HCT116 (cell line): ENCODE results near the gene ZBTB47. TPM values are rescaled to one million over a fixed set of nuclear protein-coding genes. Genes with fewer than 3 reads are reported as not detected.

Experiments used
- ATAC-seq: fragments of 200-7000 bp; cut with Tn5 transposase; 2 replicates; pipeline ENCODE4 v1.9.1; 2020; ENCODE audit warnings: mild to moderate bottlenecking, moderate library complexity
- BruUV-seq: library from RNA; stranded (reverse); fragments of 400-500 nt; replicated peaks from 2 replicates; lab custom pipeline; 2021; lab: Mats Ljungman, UMichigan
- CTCF ChIA-PET: fragments of 300-600 bp; sonication (Branson Sonifier 250); formaldehyde crosslinking; loops from one replicate; lab custom pipeline; 2021; ENCODE audit warnings: antibody characterized with exemption; lab: Charles Lee
- POLR2A ChIA-PET: fragments of 300-600, 350-600 bp; sonication (Branson Sonifier 250); formaldehyde crosslinking; loops from one replicate; lab custom pipeline; 2021; ENCODE audit warnings: antibody characterized with exemption; lab: Charles Lee
- RAD21 ChIA-PET, 2 experiments: fragments of 300-600 bp; sonication (Branson Sonifier 250); formaldehyde crosslinking; loops; one replicate each; lab custom pipeline; 2023; ENCODE audit warnings: low total read pairs in 2 of 2; ENCODE audit not compliant: uncharacterized antibody in 2 of 2, unreplicated experiment in 2 of 2, low non-redundant PET in 1 of 2; lab: Charles Lee
- DNase-seq: peaks from one replicate; pipeline ENCODE4 v3.0.0-alpha.2; 2010; ENCODE audit warnings: low read depth, low spot score
- H2AFZ ChIP-seq: fragments of 200-600 bp; shearing (Covaris generic), sonication (generic); 2 replicates; pipeline ENCODE4 v1.6.1; 2017; ENCODE audit warnings: low read depth, mixed run types, mixed read lengths, antibody characterized with exemption, low read length; ENCODE audit not compliant: poor library complexity, severe bottlenecking
- H3K27ac ChIP-seq: 2 replicates; pipeline ENCODE4 v1.5.1; 2012; ENCODE audit warnings: low read depth, low read length
- H3K27me3 ChIP-seq: fragments of 200-600 bp; sonication (generic); 2 replicates; pipeline ENCODE4 v1.6.1; 2016; ENCODE audit warnings: mixed run types, low read length, mixed read lengths; ENCODE audit not compliant: insufficient read depth
- H3K36me3 ChIP-seq, 2 experiments: fragments of 200-500 bp in 1 of 2; fragments of 200-600 bp in 1 of 2; sonication (Bioruptor generic) in 1 of 2; sonication (generic) in 1 of 2; 2 replicates each; pipeline versions ENCODE4 v1.5.1 to v1.6.1; 2014 to 2016; ENCODE audit warnings: low read length in 2 of 2, inconsistent platforms in 1 of 2, mixed read lengths in 1 of 2, mixed run types in 1 of 2; ENCODE audit not compliant: insufficient read depth in 2 of 2, control insufficient read depth in 1 of 2
- H3K4me1 ChIP-seq, 2 experiments: fragments of 200-600 bp in 1 of 2; sonication (generic) in 1 of 2; 2 replicates each; pipeline versions ENCODE4 v1.5.1 to v1.6.1; 2012 to 2017; ENCODE audit warnings: low read length in 2 of 2, inconsistent platforms in 1 of 2, mild to moderate bottlenecking in 1 of 2, mixed read lengths in 1 of 2, mixed run types in 1 of 2, moderate library complexity in 1 of 2; ENCODE audit not compliant: insufficient read depth in 2 of 2, control insufficient read depth in 1 of 2
- H3K4me2 ChIP-seq: fragments of 200-600 bp; sonication (generic); 2 replicates; pipeline ENCODE4 v1.6.1; 2017; ENCODE audit warnings: mixed run types, low read length, mixed read lengths
- H3K4me3 ChIP-seq, 2 experiments: fragments of 200-600 bp in 1 of 2; sonication (generic) in 1 of 2; replicated peaks in 1 of 2; 2 replicates each; pipeline ENCODE4 v1.5.1; 2011 to 2016; ENCODE audit warnings: low read length in 2 of 2, control low read depth in 1 of 2, low read depth in 1 of 2, mild to moderate bottlenecking in 1 of 2, mixed read lengths in 1 of 2, mixed run types in 1 of 2
- H3K79me2 ChIP-seq: fragments of 200-600 bp; sonication (generic); 2 replicates; pipeline ENCODE4 v1.6.1; 2017; ENCODE audit warnings: mild to moderate bottlenecking, mixed run types, low read length, moderate library complexity, mixed read lengths; ENCODE audit not compliant: insufficient read depth
- H3K9ac ChIP-seq: fragments of 200-600 bp; sonication (generic); 2 replicates; pipeline ENCODE4 v1.6.1; 2016; ENCODE audit warnings: low read length, mixed read lengths
- H3K9me2 ChIP-seq: fragments of 200-600 bp; sonication (generic), shearing (Covaris generic); 2 replicates; pipeline ENCODE4 v1.6.1; 2017; ENCODE audit warnings: mixed run types, mild to moderate bottlenecking, moderate library complexity; ENCODE audit not compliant: insufficient read depth
- H3K9me3 ChIP-seq, 2 experiments: fragments of 200-500 bp in 1 of 2; fragments of 200-600 bp in 1 of 2; sonication (Bioruptor generic) in 1 of 2; sonication (generic) in 1 of 2; 2 replicates each; pipeline ENCODE4 v1.6.1; 2014 to 2017; ENCODE audit warnings: low read length in 2 of 2, mixed read lengths in 2 of 2, inconsistent platforms in 1 of 2, low read depth in 1 of 2, mild to moderate bottlenecking in 1 of 2, mixed run types in 1 of 2, moderate library complexity in 1 of 2; ENCODE audit not compliant: control insufficient read depth in 1 of 2, insufficient read depth in 1 of 2
- H4K20me1 ChIP-seq: fragments of 200-600 bp; sonication (generic), shearing (Covaris generic); 2 replicates; pipeline ENCODE4 v1.6.1; 2017; ENCODE audit warnings: mixed run types, mild to moderate bottlenecking, moderate library complexity; ENCODE audit not compliant: insufficient read depth
- ATF3 ChIP-seq: IDR thresholded peaks from 2 replicates; pipeline ENCODE4 v1.6.1; 2012
- CEBPB ChIP-seq: IDR thresholded peaks from 2 replicates; pipeline ENCODE4 v1.6.1; 2012; ENCODE audit warnings: low read depth
- CTCF ChIP-seq, 3 experiments: fragments of 200-600 bp in 1 of 3; sonication (generic) in 1 of 3; IDR thresholded peaks in 2 of 3; conservative IDR thresholded peaks in 1 of 3; 2 replicates each; pipeline ENCODE4 v1.5.1; 2012 to 2017; ENCODE audit warnings: low read depth in 2 of 3, low read length in 2 of 3, antibody characterized with exemption in 1 of 3, borderline replicate concordance in 1 of 3, control low read depth in 1 of 3, mild to moderate bottlenecking in 1 of 3, mixed read lengths in 1 of 3, mixed run types in 1 of 3, moderate library complexity in 1 of 3; ENCODE audit not compliant: insufficient read depth in 1 of 3
- ELF1 ChIP-seq: IDR thresholded peaks from 2 replicates; pipeline ENCODE4 v1.6.1; 2012; ENCODE audit warnings: low read depth, borderline replicate concordance
- EZH2 ChIP-seq: fragments of 200-600 bp; sonication (generic); IDR thresholded peaks from 2 replicates; pipeline ENCODE4 v1.6.1; 2017; ENCODE audit warnings: antibody characterized with exemption, mixed run types
- EZH2phosphoT487 ChIP-seq: fragments of 200-600 bp; IDR thresholded peaks from 2 replicates; pipeline ENCODE4 v1.6.1; 2018; ENCODE audit warnings: antibody characterized with exemption, borderline replicate concordance
- FOSL1 ChIP-seq: IDR thresholded peaks from 2 replicates; pipeline ENCODE4 v1.6.1; 2012; ENCODE audit warnings: low read depth
- JUND ChIP-seq: IDR thresholded peaks from 2 replicates; pipeline ENCODE4 v1.6.1; 2012
- POLR2AphosphoS5 ChIP-seq: IDR thresholded peaks from 2 replicates; pipeline ENCODE4 v1.6.1; 2011; ENCODE audit warnings: mild to moderate bottlenecking, low read depth, low read length, moderate library complexity
- SRF ChIP-seq: IDR thresholded peaks from 2 replicates; pipeline ENCODE4 v1.6.1; 2012; ENCODE audit warnings: low read depth
- intact Hi-C: fragments of 100-400 bp; cut with micrococcal nuclease; formaldehyde crosslinking; loops from 2 replicates; pipeline ENCODE4 v1.10.0; 2022
- total RNA-seq: library from RNA; stranded (reverse); gene quantifications from one replicate; pipeline ENCODE4 v1.2.1, GENCODE V29; 2021; ENCODE audit not compliant: unreplicated experiment

ZBTB47 gene
- total RNA-seq, 1 experiment from 2014 or later = 6.3 TPM

GRCh38 chr3:42608581-42608980, 44.9 kb upstream of the ZBTB47 start:
- ATAC-seq (no peak), DNase-seq (no peak)
- TF ChIP-seq CTCF (IDR thresholded peaks at IDR 0.05 in 2 of 3, conservative IDR thresholded peaks at IDR 0.05 in 1 of 3; ENCODE audit: borderline replicate concordance in 1 of 3, insufficient read depth in 1 of 3, low read depth in 2 of 3, low read length in 2 of 3) (no peak), ELF1 (no peak), POLR2AphosphoS5 (no peak), JUND (no peak), ATF3 (no peak), CEBPB (no peak), FOSL1 (no peak), EZH2phosphoT487 (no peak), EZH2 (no peak), SRF (no peak)
- RAD21 ChIA-PET = no interaction called here
- BruUV-seq = no TSS peak
- intact Hi-C loops = no loop called here
- peaks cover 3% of the 10 kb centered on the region in 2 experiments; a peak in 1 of 4 replicates for H3K36me3 ChIP-seq
- no peak overlapping the region for H2AFZ ChIP-seq
- CTCF ChIA-PET = interaction anchor here (1.5 kb wide), 1 partner anchor 8 kb away, joined by 4 read pairs; the partner anchor contains the start of gene NKTR
- peaks cover 3% of the 10 kb centered on the region in 2 experiments; a peak in 3 of 4 replicates for H3K4me1 ChIP-seq
- no peak overlapping the region for H3K4me2 ChIP-seq
- H3K9me3 ChIP-seq = no peaks in the 10 kb centered on the region
- H4K20me1 ChIP-seq = no peaks in the 10 kb centered on the region; the same call in 1 of the 2 replicates
- H3K27me3 ChIP-seq = no peaks in the 10 kb centered on the region
- H3K27ac ChIP-seq = no peak overlapping the region
- H3K79me2 ChIP-seq = peaks cover 100% of the 10 kb centered on the region
- POLR2A ChIA-PET = interaction anchor here (1.1 kb wide), 1 partner anchor 8 kb away, joined by 3 read pairs; the partner anchor contains the start of gene NKTR
- H3K9me2 ChIP-seq = no peaks in the 10 kb centered on the region
- H3K9ac ChIP-seq = no peak overlapping the region
- no peak overlapping the region for H3K4me3 ChIP-seq
